Muscle of leg (tissue), 11 donors: Measurements from ENCODE around the gene DPF1. TPM values are rescaled to one million over a fixed set of nuclear protein-coding genes. Genes with fewer than 3 reads are reported as not detected.

Experiments
- DNase-seq: peaks from one replicate; pipeline ENCODE4 v3.0.0; 2013
- H3K27ac ChIP-seq: one replicate; pipeline ENCODE4 v1.5.1; 2013; ENCODE audit warnings: mild to moderate bottlenecking, low read length, control low read depth
- H3K27me3 ChIP-seq: one replicate; pipeline ENCODE4 v1.6.1; 2013; ENCODE audit warnings: low read length; ENCODE audit not compliant: control insufficient read depth, insufficient read depth
- H3K36me3 ChIP-seq: one replicate; pipeline ENCODE4 v1.6.1; 2013; ENCODE audit warnings: low read length; ENCODE audit not compliant: control insufficient read depth, insufficient read depth
- H3K4me1 ChIP-seq: one replicate; pipeline ENCODE4 v1.6.1; 2013; ENCODE audit warnings: low read length; ENCODE audit not compliant: control insufficient read depth, insufficient read depth
- H3K4me3 ChIP-seq: one replicate; pipeline ENCODE4 v1.5.1; 2013; ENCODE audit warnings: low read length, control low read depth
- H3K9me3 ChIP-seq: replicated peaks from 2 replicates; pipeline ENCODE4 v1.6.1; 2013; ENCODE audit warnings: low read depth, low read length; ENCODE audit not compliant: control insufficient read depth
- WGBS: methylation state at CpG from one replicate; pipeline ENCODE4 v1.1.5; 2013; ENCODE audit warnings: missing lambda C conversion rate; ENCODE audit not compliant: insufficient coverage; 5-methylcytosine and 5-hydroxymethylcytosine counted together
- polyA plus RNA-seq, 8 donors: library from polyadenylated mRNA; unstranded; fragments of 120-200 nt; gene quantifications; one replicate each; pipeline versions ENCODE4 v1.2.1 to v1.2.3, GENCODE V29; 2013; ENCODE audit warnings: inconsistent platforms in 1 of 8, low replicate concordance in 1 of 8; ENCODE audit not compliant: insufficient read length in 8 of 8, insufficient read depth in 1 of 8
- total RNA-seq: library from RNA; stranded (reverse); fragments of 120-200 nt; gene quantifications from one replicate; pipeline ENCODE4 v1.2.4, GENCODE V29; 2013

Gene DPF1
- total and polyA plus RNA-seq, 9 donors: 2.0 to 4.9 (median 4.3) TPM

DNA sequence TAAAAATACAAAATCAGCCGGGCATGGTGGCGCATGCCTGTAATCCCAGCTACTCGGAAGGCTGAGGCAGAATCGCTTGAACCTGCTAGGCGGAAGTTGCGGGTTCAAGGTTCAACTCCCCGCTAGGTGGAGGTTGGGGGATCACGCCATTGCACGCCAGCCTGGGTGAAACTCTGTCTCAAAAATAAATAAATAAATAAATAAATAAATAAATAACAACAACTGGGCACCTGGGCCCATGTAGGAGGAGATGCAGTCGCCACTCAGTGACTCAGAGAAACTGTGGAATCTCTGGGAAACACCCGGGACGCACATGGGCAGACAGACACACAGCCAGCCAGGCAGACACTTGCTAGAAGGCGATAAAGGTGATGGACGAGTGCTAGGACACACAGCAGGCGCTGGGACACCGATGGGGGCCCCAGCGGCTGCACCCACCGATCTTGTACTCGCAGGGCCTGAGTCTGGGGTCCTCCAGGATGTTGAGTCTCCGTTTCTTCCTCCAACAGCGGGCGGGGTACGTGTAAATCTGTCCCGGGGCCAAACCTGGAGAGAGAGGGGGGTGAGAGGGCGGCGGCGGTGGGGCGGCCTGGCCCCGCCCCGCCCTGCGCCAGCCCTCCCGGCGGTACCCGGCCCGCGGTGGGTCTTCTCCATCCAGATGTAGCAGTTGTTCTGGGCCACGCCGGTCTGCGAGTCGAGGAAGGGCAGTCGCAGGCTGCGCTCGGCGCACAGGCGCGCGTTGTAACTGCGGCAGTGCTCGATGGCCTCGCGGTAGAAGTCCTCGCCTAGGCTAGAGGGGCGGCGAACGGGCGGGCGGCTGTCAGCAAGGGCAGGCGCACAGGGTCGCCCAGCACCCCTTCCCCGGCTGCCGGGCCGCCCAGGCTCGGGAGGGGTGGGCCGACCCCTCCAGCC lies 1.8 kb downstream of the DPF1 start:
- WGBS: 56% methylated on average over 43 of the region's 64 CpGs
- Histone ChIP-seq H3K4me1 (peaks cover 10% of the 10 kb centered on the region), H3K27ac (no peak overlapping the region), H3K36me3 (peaks cover 5% of the 10 kb centered on the region), H3K4me3 (no peak overlapping the region), H3K9me3 (no peaks in the 10 kb centered on the region), H3K27me3 (peaks cover 9% of the 10 kb centered on the region)
- no peak for DNase-seq

DNA sequence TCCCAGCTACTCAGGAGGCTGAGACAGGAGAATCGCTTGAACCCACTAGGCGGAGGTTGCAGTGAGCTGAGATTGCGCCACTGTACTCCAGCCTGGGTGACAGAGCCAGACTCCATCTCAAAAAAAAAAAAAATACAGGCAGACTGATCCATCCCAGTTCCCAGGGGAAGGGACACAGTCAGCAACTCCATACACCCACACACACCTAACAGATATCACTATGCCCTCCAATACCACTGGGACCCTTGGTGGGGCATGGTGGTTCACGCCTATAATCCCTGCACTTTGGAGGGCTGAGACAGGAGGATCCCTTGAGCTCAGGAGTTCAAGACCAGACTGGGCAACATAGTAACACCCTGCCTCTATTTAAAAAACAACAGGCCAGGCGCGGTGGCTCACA lies 2.6 kb downstream of the DPF1 start:
- no peak for DNase-seq
- Histone ChIP-seq H3K27ac (no peak overlapping the region), H3K4me3 (no peak overlapping the region), H3K27me3 (peaks cover 6% of the 10 kb centered on the region), H3K9me3 (no peaks in the 10 kb centered on the region), H3K36me3 (peaks cover 5% of the 10 kb centered on the region), H3K4me1 (peaks cover 16% of the 10 kb centered on the region)
- 100% methylated on average over 6 of the region's 6 CpGs for WGBS

DNA sequence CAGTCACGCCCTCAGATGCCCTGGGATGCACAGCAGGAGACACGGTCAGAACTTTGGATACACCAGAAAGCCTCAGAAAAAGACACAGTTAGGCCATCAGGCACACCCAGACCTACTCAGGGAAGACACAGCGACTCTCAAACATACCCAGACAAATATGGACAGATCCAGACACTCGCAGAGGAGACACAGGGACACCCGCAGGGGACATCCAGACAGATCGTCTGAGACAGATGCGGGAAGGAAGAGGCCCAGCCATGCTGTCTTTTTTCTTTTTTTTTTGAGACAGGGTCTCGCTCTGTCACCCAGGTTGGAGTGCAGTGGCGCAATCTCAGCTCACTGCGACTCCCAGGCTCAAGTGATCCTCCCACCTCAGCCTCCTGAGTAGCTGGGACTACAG lies 4.8 kb downstream of the DPF1 start:
- H3K9me3 ChIP-seq: no peaks in the 10 kb centered on the region
- WGBS: 37% methylated on average over 3 of the region's 10 CpGs
- no peak overlapping the region for H3K4me3 ChIP-seq
- peaks cover 5% of the 10 kb centered on the region for H3K36me3 ChIP-seq
- peaks cover 2% of the 10 kb centered on the region for H3K27me3 ChIP-seq
- H3K4me1 ChIP-seq: peaks cover 12% of the 10 kb centered on the region
- H3K27ac ChIP-seq: no peak overlapping the region
- no peak for DNase-seq

DNA sequence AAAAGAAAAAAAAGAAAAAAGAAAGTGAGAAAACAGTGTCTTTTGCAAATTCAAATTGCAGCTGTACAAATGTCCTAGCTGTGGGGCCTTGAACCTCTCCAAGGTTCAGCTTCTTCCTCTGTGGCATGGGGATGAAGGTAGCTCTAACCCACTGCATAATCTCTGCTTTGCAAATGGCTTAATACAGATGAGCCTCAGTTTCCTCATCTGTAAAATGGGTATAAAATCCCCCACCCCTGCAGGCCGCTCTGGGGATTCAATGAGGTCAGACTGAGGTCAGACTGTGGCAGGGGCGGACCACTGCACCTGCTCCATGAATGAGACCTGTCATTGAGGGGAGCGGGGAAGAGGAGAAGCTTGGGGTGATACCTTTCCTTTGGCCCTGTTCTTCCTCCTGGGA lies 5.8 kb downstream of the DPF1 start:
- DNase-seq: no peak
- Histone ChIP-seq H3K4me1 (peaks cover 10% of the 10 kb centered on the region), H3K36me3 (peaks cover 5% of the 10 kb centered on the region), H3K9me3 (no peaks in the 10 kb centered on the region), H3K4me3 (no peak overlapping the region), H3K27ac (no peak overlapping the region), H3K27me3 (peaks cover 2% of the 10 kb centered on the region)
- WGBS: 100% methylated on average over 2 of the region's 3 CpGs

DNA sequence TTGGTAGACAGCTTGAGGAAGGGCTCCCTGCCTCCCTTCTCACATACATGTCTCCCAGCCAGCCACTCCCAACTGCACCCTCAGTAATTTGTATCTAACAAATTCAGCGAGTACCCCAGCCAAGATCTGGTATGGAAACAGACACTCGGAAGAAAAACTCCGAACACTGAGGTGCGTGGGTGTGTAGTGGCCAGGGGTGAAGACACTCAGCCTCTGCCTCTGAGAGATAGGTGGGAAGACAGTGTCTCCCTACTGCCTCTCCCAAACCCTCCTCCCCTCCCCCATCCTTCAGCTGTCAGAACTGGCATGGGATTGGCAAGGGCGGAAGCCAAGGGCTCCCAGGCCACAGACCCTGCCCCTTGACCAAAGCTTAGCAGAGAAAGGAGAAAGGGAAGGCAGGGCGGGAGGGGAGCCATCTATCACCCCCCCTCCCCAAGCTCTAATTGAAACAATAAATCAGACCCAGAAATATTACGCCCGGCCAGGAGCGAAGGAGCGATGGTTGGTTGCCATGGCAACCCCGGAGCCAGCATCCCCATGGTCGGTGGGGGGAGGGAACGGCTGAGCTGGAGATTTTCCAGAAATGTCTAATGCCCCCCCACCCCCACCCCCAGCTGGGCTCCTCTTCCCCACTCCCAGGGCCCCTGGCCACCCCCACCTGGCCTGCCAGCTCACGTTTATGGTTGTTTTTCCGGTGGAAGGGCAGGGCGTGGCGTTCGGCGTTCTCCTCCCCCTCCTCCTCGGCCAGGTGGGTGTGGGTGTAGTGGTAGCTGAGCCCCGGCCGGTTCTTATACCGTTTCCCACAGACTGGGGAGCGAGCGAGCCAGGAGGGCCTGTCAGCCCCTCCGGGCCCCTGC lies 7.0 kb downstream of the DPF1 start:
- no CpG with 5 or more reads among the region's 26 CpGs for WGBS
- no peak overlapping the region for H3K27ac ChIP-seq
- H3K36me3 ChIP-seq: peaks cover 5% of the 10 kb centered on the region
- no peaks in the 10 kb centered on the region for H3K9me3 ChIP-seq
- H3K27me3 ChIP-seq: peaks cover 2% of the 10 kb centered on the region
- peaks cover 10% of the 10 kb centered on the region for H3K4me1 ChIP-seq
- DNase-seq: peak; percentile 37
- no peak overlapping the region for H3K4me3 ChIP-seq

DNA sequence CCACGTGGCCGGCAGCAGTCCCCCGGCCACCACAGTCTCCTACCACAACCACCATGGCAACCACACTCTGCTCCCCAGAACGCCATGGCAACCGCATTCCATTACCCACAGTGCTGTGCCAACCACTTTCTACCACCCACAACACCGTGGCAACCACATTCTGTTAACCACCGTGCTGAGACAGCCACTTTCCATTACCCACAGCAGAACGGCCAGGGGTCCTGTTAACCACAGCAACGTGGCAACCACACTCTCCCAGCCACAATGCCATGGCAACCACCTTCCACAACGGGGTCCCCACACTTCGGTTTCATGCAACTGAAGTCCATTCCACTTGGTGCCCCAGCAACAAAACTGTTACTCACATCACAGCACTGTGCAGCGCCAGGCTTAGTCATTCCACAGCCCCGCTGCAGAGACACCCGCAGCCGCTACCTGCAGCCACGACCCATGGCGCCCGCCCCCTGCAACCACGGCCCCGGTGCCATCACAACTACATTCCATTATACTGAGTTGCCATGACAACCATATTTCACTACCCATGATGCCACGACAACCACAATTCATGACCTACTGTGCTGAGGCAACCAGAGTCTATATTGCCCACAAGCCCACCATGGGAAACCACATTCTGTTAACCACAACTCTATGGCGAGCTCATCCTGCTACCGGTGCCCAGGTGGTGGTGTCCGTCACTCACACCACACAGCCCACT lies 10.0 kb downstream of the DPF1 start:
- Histone ChIP-seq H3K4me1 (peaks cover 38% of the 10 kb centered on the region), H3K36me3 (peaks cover 5% of the 10 kb centered on the region), H3K27ac (no peak overlapping the region), H3K27me3 (peaks cover 24% of the 10 kb centered on the region), H3K4me3 (no peak overlapping the region), H3K9me3 (no peaks in the 10 kb centered on the region)
- no peak for DNase-seq
- 70% methylated on average over 24 of the region's 24 CpGs for WGBS

DNA sequence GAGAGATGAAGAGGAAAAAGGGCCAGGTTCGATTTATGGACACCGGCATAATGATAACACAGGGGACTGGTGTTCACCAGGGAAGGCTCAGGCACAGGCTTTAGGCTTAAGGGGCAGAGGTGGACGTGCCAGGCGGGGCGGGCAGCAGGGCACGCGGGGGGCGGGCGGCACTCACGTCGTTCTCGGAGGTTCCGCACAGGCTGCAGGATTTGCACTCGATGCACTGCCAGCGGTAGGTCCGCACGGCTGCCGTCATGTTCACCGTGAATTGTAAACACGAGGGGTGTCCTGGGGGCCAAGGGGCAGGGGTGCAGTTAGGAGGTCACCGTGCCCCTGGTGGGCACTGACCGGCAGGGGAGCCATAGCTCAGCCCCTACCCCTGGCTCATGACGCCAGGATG lies 10.6 kb downstream of the DPF1 start:
- H3K4me1 ChIP-seq: peaks cover 43% of the 10 kb centered on the region
- H3K36me3 ChIP-seq: peaks cover 3% of the 10 kb centered on the region
- no peak for DNase-seq
- WGBS: 86% methylated on average over 20 of the region's 23 CpGs
- H3K27me3 ChIP-seq: peaks cover 26% of the 10 kb centered on the region
- H3K4me3 ChIP-seq: no peak overlapping the region
- H3K9me3 ChIP-seq: no peaks in the 10 kb centered on the region
- H3K27ac ChIP-seq: no peak overlapping the region

DNA sequence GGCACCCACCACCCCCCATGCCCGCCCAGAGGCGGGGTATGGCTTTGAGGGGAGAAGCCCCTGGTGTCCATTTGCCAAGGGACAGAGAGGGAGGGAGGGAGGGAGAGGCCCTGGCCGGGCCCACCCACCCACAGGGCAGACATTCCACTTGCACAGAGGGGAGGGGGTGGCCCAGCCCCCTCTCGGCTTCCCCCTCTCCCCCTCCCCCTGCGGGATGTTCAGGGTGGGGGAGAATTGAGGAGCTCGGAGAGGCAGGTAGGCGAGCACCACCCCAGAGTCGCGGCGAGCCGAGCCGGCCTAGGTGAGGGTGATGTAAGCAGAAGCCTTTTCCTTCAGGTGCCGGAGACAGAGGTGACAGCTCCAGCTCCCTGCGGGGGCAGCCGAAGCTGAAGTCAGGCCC lies 12.3 kb downstream of the DPF1 start:
- no peak overlapping the region for H3K4me3 ChIP-seq
- H3K9me3 ChIP-seq: no peaks in the 10 kb centered on the region
- DNase-seq: no peak
- H3K36me3 ChIP-seq: peaks cover 1% of the 10 kb centered on the region
- peak overlapping the region; percentile 98 for H3K27ac ChIP-seq
- WGBS: 31% methylated on average over 7 of the region's 15 CpGs
- peaks cover 51% of the 10 kb centered on the region for H3K4me1 ChIP-seq
- peaks cover 26% of the 10 kb centered on the region for H3K27me3 ChIP-seq

DNA sequence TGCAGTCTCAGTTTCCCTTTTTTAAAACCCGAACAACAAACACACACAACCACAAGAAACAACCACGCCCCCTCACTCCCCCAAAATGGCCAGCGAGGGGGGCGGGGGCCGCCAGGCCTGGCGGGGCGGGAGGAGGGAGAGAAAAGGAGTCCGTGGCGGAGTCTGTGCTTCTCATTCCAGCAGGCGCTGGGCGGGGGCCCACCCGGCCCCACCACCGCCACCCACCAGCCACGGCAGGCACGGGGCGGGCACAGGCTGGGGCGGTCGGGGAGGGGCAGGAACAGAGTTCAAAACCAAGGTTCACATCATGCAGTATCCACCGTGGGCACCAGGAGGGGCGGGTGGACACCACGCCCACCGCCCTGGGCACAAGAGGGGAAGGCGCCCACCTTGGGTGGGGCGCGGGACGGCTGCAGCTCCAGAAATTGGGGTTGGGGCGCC lies 12.9 kb downstream of the DPF1 start:
- Histone ChIP-seq H3K36me3 (peaks cover 7% of the 10 kb centered on the region), H3K9me3 (no peaks in the 10 kb centered on the region), H3K4me3 (peak overlapping the region; percentile 31), H3K27me3 (peaks cover 26% of the 10 kb centered on the region), H3K27ac (peak overlapping the region; percentile 98), H3K4me1 (peaks cover 50% of the 10 kb centered on the region)
- WGBS: 0% methylated on average over 6 of the region's 27 CpGs
- peak; percentile 86 for DNase-seq
